ENCODE measurements around the gene SPATA9.

DNA sequence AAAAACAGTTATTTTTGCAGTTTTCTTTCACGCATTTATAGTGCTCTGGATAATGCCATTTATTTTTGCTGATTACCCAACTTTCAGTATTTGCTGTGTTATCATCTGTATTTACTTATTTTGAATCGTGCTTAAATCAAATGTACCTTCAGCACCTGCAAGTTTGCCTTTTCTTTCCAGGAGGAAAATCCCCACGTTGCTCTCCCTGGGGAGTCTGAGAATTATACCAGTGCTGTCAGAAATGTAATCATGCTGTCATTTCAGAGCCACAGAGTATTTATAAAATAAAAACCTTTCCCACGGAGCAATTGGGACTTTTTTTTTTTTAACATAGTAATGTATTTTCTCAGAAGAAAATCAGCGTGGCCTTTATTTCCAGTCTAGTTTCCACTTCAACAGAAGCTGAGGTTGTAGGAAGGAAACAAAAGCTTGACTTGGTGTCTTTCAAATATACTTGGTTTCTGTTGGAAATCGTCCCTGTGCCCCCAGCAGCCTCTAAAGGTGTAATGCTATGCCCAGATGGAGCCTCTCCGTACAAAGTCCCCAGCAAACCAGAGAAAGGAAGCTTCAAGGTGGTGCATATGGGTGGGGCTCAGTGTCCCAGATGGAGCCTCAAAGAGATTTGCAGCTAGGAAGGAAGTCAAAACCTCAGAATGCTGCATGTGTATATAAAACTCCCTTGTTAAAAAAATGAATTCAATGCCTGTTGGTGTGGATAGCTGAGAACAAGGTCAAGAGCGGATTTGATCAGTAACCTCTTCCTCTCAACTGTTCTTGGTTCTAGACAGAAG is 60.8 kb downstream of the SPATA9 start:
- TF ChIP-seq POLR2A (IDR thresholded peaks at IDR 0.05) (no peak), POLR2AphosphoS5 (IDR thresholded peaks at IDR 0.05) (no peak)
- TF ChIP-seq, protein P1, sequence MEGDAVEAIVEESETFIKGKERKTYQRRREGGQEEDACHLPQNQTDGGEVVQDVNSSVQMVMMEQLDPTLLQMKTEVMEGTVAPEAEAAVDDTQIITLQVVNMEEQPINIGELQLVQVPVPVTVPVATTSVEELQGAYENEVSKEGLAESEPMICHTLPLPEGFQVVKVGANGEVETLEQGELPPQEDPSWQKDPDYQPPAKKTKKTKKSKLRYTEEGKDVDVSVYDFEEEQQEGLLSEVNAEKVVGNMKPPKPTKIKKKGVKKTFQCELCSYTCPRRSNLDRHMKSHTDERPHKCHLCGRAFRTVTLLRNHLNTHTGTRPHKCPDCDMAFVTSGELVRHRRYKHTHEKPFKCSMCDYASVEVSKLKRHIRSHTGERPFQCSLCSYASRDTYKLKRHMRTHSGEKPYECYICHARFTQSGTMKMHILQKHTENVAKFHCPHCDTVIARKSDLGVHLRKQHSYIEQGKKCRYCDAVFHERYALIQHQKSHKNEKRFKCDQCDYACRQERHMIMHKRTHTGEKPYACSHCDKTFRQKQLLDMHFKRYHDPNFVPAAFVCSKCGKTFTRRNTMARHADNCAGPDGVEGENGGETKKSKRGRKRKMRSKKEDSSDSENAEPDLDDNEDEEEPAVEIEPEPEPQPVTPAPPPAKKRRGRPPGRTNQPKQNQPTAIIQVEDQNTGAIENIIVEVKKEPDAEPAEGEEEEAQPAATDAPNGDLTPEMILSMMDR (IDR thresholded peaks at IDR 0.05) = no peak
